ENCODE measurements around the gene MRRF. TPM values are rescaled to one million over a fixed set of nuclear protein-coding genes. Genes with fewer than 3 reads are reported as not detected.

Gene MRRF
- total and polyA plus RNA-seq, 2 donors (not counting 1 experiment from before 2014, with no cell fraction given), result 36.8 to 37.3 TPM

GRCh38 chr9:122258886-122259415 is 5.7 kb upstream of the MRRF start:
- Histone ChIP-seq H3K4me3 (replicated peaks in 1 of 4; ENCODE audit: control extremely low read depth in 1 of 4, insufficient read depth in 1 of 4, low read depth in 3 of 4, low read length in 4 of 4) (no peak overlapping the region), H3K4me2 (ENCODE audit: extremely low read depth, insufficient read depth, low read length) (no peak overlapping the region), H3K9me3 (ENCODE audit: control insufficient read depth, insufficient read depth, low read depth, low read length) (no peaks in the 10 kb centered on the region), H2AFZ (ENCODE audit: low read length) (no peak overlapping the region), H3K36me3 (ENCODE audit: control insufficient read depth, insufficient read depth, low read length) (peaks cover 2% of the 10 kb centered on the region), H3K9ac (ENCODE audit: insufficient read depth, low read length) (no peak overlapping the region), H3K27me3 (ENCODE audit: control insufficient read depth, insufficient read depth, low read length) (no peaks in the 10 kb centered on the region), H3K4me1 (ENCODE audit: control insufficient read depth, extremely low read depth, insufficient read depth, low read length) (peaks cover 8% of the 10 kb centered on the region), H3K27ac (ENCODE audit: insufficient read depth, low read length) (no peak overlapping the region), H4K20me1 (ENCODE audit: control insufficient read depth, extremely low read depth, insufficient read depth, low read length) (no peaks in the 10 kb centered on the region), H3K79me2 (ENCODE audit: control insufficient read depth, insufficient read depth, low read length) (peaks cover 17% of the 10 kb centered on the region)
- TF ChIP-seq CTCF (conservative IDR thresholded peaks at IDR 0.05 in 1 of 2, IDR thresholded peaks at IDR 0.05 in 1 of 2; ENCODE audit: low read depth in 1 of 2, low read length in 2 of 2) (no peak), EZH2 (IDR thresholded peaks at IDR 0.05; ENCODE audit: low read length, missing control alignments) (no peak)
- DNase-seq (ENCODE audit: low read depth in 2 of 2), result no peak

GRCh38 chr9:122261469-122261881 is 3.2 kb upstream of the MRRF start:
- Histone ChIP-seq H3K27me3 (ENCODE audit: control insufficient read depth, insufficient read depth, low read length) (no peaks in the 10 kb centered on the region), H3K9ac (ENCODE audit: insufficient read depth, low read length) (no peak overlapping the region), H3K4me2 (ENCODE audit: extremely low read depth, insufficient read depth, low read length) (no peak overlapping the region), H3K4me1 (ENCODE audit: control insufficient read depth, extremely low read depth, insufficient read depth, low read length) (peaks cover 8% of the 10 kb centered on the region), H4K20me1 (ENCODE audit: control insufficient read depth, extremely low read depth, insufficient read depth, low read length) (no peaks in the 10 kb centered on the region), H2AFZ (ENCODE audit: low read length) (no peak overlapping the region), H3K79me2 (ENCODE audit: control insufficient read depth, insufficient read depth, low read length) (peaks cover 34% of the 10 kb centered on the region), H3K27ac (ENCODE audit: insufficient read depth, low read length) (no peak overlapping the region), H3K36me3 (ENCODE audit: control insufficient read depth, insufficient read depth, low read length) (peaks cover 2% of the 10 kb centered on the region), H3K4me3 (replicated peaks in 1 of 4; ENCODE audit: control extremely low read depth in 1 of 4, insufficient read depth in 1 of 4, low read depth in 3 of 4, low read length in 4 of 4) (no peak overlapping the region), H3K9me3 (ENCODE audit: control insufficient read depth, insufficient read depth, low read depth, low read length) (no peaks in the 10 kb centered on the region)
- TF ChIP-seq EZH2 (IDR thresholded peaks at IDR 0.05; ENCODE audit: low read length, missing control alignments) (no peak), CTCF (conservative IDR thresholded peaks at IDR 0.05 in 1 of 2, IDR thresholded peaks at IDR 0.05 in 1 of 2; ENCODE audit: low read depth in 1 of 2, low read length in 2 of 2) (no peak)
- peak; percentile 42 to 71 for DNase-seq (ENCODE audit: low read depth in 2 of 2)

DNA sequence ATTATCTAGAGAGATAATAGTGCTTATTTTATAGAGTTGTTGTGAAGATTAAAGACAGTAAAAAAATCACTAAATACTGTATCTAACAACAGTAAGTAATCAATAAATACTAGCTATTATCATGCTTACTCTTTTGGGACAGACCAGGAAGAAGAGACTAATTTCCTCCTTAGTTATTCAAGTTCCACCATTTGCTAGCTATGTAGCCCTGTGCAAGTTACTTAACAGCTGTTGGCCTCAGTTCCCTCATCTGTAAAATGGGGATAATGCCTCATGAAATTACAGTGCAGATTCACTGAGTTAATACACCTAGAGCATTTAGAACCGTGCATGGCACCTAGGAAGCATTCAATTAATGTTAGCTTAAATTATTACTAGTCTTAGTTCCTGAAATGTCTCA is 2.6 kb upstream of the MRRF start:
- H3K27ac ChIP-seq (ENCODE audit: insufficient read depth, low read length), result no peak overlapping the region
- peaks cover 2% of the 10 kb centered on the region for H3K36me3 ChIP-seq (ENCODE audit: control insufficient read depth, insufficient read depth, low read length)
- peaks cover 8% of the 10 kb centered on the region for H3K4me1 ChIP-seq (ENCODE audit: control insufficient read depth, extremely low read depth, insufficient read depth, low read length)
- H3K9ac ChIP-seq (ENCODE audit: insufficient read depth, low read length), result no peak overlapping the region
- TF ChIP-seq EZH2 (IDR thresholded peaks at IDR 0.05; ENCODE audit: low read length, missing control alignments) (no peak), CTCF (conservative IDR thresholded peaks at IDR 0.05 in 1 of 2, IDR thresholded peaks at IDR 0.05 in 1 of 2; ENCODE audit: low read depth in 1 of 2, low read length in 2 of 2) (no peak)
- no peaks in the 10 kb centered on the region for H3K27me3 ChIP-seq (ENCODE audit: control insufficient read depth, insufficient read depth, low read length)
- H3K9me3 ChIP-seq (ENCODE audit: control insufficient read depth, insufficient read depth, low read depth, low read length), result no peaks in the 10 kb centered on the region
- no peaks in the 10 kb centered on the region for H4K20me1 ChIP-seq (ENCODE audit: control insufficient read depth, extremely low read depth, insufficient read depth, low read length)
- no peak overlapping the region for H2AFZ ChIP-seq (ENCODE audit: low read length)
- no peak for DNase-seq (ENCODE audit: low read depth in 2 of 2)
- peaks cover 34% of the 10 kb centered on the region for H3K79me2 ChIP-seq (ENCODE audit: control insufficient read depth, insufficient read depth, low read length)
- H3K4me3 ChIP-seq (replicated peaks in 1 of 4; ENCODE audit: control extremely low read depth in 1 of 4, insufficient read depth in 1 of 4, low read depth in 3 of 4, low read length in 4 of 4), result no peak overlapping the region
- no peak overlapping the region for H3K4me2 ChIP-seq (ENCODE audit: extremely low read depth, insufficient read depth, low read length)

Measured in fibroblast of lung (primary cell).